Hematopoietic multipotent progenitor cell treated with erythropoietin and hydrocortisone succinate and interleukin-3 and kit ligand, for 8 days (in vitro differentiated cells): ENCODE measurements around the gene R3HCC1L.

ENCODE experiments used
- DNase-seq: peaks from one replicate; pipeline ENCODE4 v3.0.0-alpha.2; 2015

The R3HCC1L gene

GRCh38 chr10:98292971-98293370 lies 158.5 kb downstream of the R3HCC1L start:
- DNase-seq, result no peak

- no peak for DNase-seq
Observed at GRCh38 chr10:98293550-98294269, 159.3 kb downstream of the R3HCC1L start.

GRCh38 chr10:98294270-98294627 lies 159.8 kb downstream of the R3HCC1L start:
- DNase-seq, result no peak
